ENCODE measurements around the gene TRIM2.

- no peak for TF ChIP-seq POLR2A (IDR thresholded peaks at IDR 0.05)
- TF ChIP-seq, protein P1, sequence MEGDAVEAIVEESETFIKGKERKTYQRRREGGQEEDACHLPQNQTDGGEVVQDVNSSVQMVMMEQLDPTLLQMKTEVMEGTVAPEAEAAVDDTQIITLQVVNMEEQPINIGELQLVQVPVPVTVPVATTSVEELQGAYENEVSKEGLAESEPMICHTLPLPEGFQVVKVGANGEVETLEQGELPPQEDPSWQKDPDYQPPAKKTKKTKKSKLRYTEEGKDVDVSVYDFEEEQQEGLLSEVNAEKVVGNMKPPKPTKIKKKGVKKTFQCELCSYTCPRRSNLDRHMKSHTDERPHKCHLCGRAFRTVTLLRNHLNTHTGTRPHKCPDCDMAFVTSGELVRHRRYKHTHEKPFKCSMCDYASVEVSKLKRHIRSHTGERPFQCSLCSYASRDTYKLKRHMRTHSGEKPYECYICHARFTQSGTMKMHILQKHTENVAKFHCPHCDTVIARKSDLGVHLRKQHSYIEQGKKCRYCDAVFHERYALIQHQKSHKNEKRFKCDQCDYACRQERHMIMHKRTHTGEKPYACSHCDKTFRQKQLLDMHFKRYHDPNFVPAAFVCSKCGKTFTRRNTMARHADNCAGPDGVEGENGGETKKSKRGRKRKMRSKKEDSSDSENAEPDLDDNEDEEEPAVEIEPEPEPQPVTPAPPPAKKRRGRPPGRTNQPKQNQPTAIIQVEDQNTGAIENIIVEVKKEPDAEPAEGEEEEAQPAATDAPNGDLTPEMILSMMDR (IDR thresholded peaks at IDR 0.05): no peak
These were observed 162.8 kb downstream of the TRIM2 start for GRCh38 chr4:153367092-153367491.

Data from body of pancreas (tissue), 4 donors.